GM10248 (cell line): ENCODE measurements around the gene KIAA1586.

Experiments
- CTCF ChIA-PET: fragments of 300-600 bp; sonication (Branson Sonifier 250); formaldehyde crosslinking; extraction: SDS; loops from one replicate; lab custom pipeline; 2021; ENCODE audit warnings: antibody characterized with exemption; lab: Yijun Ruan, JAX
- POLR2A ChIA-PET: fragments of 350-650 bp; sonication (Branson Sonifier 250); formaldehyde crosslinking; extraction: SDS; loops from one replicate; lab custom pipeline; 2020; ENCODE audit warnings: antibody characterized with exemption; lab: Yijun Ruan, JAX
- DNase-seq: peaks from one replicate; pipeline ENCODE4 v3.0.0; 2012; ENCODE audit errors: extremely low spot score
- TF ChIP-seq, protein P1 (sequence below): IDR thresholded peaks from 2 replicates; pipeline ENCODE4 v1.5.1; 2012; ENCODE audit warnings: mild to moderate bottlenecking, low read depth; ENCODE audit errors: extremely low read depth, missing control alignments, control extremely low read depth

Gene KIAA1586

DNA sequence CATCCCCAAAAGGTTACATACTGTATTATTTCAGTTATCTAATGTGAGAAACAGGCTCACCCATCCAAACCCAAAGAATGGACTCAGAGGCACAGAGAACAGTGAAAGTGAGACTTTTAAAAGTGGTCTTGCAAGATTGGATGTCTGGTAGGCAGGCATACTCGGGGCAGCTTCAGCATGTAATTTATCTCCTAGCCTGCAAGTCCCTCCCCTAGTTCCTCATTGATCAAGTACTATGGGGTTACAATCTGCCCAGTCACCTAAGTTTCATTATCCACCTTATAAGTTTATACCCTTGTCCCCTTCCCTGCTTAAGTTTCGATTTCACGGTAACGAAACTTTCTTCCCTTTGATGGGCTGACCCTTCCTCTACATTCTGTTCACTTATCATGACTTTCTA, 22.7 kb downstream of the KIAA1586 start:
- ChIA-PET POLR2A (interaction anchor here (0.6 kb wide), 1 partner anchor 681 kb away, joined by 5 read pairs; no protein-coding TSS in a partner anchor), CTCF (interaction anchor here (1.4 to 1.6 kb wide), 2 partner anchors 10 to 13 kb away, joined by 3 read pairs; no protein-coding TSS in a partner anchor)
- no peak for DNase-seq
- TF ChIP-seq, protein P1, sequence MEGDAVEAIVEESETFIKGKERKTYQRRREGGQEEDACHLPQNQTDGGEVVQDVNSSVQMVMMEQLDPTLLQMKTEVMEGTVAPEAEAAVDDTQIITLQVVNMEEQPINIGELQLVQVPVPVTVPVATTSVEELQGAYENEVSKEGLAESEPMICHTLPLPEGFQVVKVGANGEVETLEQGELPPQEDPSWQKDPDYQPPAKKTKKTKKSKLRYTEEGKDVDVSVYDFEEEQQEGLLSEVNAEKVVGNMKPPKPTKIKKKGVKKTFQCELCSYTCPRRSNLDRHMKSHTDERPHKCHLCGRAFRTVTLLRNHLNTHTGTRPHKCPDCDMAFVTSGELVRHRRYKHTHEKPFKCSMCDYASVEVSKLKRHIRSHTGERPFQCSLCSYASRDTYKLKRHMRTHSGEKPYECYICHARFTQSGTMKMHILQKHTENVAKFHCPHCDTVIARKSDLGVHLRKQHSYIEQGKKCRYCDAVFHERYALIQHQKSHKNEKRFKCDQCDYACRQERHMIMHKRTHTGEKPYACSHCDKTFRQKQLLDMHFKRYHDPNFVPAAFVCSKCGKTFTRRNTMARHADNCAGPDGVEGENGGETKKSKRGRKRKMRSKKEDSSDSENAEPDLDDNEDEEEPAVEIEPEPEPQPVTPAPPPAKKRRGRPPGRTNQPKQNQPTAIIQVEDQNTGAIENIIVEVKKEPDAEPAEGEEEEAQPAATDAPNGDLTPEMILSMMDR: no peak

DNA sequence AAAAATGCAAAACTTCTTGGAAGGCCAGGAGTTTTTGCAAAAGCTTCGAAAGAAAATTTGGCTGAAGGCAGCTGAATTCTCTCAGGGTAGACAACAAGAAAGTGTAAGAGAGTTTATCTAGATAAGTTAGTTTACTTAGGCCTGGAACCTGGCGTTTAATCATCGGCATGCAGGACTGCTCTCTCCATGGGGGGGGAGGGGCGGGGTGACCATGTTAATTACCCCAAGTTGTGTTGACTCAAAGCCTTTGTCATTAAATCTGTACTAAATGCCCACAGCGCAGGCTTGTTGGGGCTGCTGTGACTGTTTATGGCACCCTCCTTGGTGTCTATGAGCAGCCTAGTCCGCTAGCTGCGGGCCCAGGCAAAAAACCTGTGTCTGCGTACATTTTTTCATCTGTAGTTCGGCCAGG, 23.4 kb downstream of the KIAA1586 start:
- no peak for DNase-seq
- ChIA-PET CTCF (interaction anchor here (1.4 to 1.6 kb wide), 2 partner anchors 9 to 13 kb away, joined by 3 read pairs; no protein-coding TSS in a partner anchor), POLR2A (interaction anchor here (0.6 kb wide), 1 partner anchor 682 kb away, joined by 5 read pairs; no protein-coding TSS in a partner anchor)
- TF ChIP-seq, protein P1: no peak

DNA sequence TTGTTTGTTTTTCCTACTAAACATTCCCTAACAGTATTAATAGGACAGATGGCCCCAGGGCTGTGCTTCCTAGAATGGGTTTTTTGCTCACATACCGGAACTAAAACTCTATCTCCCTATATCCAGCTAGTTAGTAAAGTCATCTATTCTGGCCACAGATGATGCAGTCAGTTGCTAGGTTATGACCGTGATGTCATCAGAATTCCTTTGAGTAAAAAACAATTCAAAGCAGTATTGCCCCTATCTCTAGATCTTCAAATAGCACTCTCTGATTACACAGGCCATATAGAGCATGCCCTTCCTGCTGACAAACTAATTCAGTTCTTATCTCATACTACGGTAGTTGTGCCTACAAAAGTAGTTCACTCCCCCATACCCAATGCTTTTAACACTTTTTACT, 25.6 kb downstream of the KIAA1586 start:
- CTCF ChIA-PET: interaction anchor here (0.9 to 1.8 kb wide), 4 partner anchors 7 to 21 kb away, joined by 4 to 6 read pairs (median 4); no protein-coding TSS in a partner anchor
- TF ChIP-seq, protein P1: no peak
- POLR2A ChIA-PET: no interaction called here
- DNase-seq: no peak

DNA sequence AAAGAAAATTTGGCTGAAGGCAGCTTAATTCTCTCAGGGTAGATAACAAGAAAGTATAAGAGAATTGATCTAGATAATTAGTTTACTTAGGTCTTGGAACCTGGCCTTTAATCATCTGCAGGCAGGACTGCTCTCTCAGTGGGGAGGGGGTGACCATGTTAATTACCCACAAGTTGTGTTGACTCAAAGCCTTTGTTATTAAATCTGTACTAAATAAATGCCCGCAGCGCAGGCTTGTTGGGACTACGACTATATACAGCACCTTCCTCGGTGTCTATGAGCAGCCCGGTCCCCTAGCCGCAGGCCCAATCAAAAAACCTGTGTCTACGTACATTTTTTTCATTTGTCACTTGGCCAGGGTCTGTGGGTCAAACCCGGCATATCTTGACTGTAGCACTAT, 27.9 kb downstream of the KIAA1586 start:
- ChIA-PET POLR2A (no interaction called here), CTCF (no interaction called here)
- TF ChIP-seq, protein P1: no peak
- no peak for DNase-seq

DNA sequence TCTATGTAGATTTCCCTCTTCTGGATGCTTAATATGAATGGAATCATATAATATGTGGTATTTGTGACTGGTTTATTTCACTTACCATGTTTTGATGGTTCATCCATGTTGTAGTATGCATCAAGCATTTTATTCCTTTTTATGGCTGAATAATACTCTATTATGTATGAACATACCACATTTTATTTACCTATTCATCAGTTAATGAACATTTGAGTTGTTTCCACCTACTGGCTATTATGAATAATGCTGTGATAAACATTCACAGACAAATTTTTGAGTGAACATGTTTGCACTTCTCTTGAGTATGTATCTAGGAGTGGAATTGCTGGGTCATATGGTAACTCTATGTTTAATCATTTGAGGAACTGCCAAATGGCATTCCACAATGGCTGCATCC, 28.6 kb downstream of the KIAA1586 start:
- ChIA-PET CTCF (interaction anchor here (1.0 kb wide), 1 partner anchor 15 kb away, joined by 3 read pairs; no protein-coding TSS in a partner anchor), POLR2A (no interaction called here)
- DNase-seq: no peak
- TF ChIP-seq, protein P1: no peak

DNA sequence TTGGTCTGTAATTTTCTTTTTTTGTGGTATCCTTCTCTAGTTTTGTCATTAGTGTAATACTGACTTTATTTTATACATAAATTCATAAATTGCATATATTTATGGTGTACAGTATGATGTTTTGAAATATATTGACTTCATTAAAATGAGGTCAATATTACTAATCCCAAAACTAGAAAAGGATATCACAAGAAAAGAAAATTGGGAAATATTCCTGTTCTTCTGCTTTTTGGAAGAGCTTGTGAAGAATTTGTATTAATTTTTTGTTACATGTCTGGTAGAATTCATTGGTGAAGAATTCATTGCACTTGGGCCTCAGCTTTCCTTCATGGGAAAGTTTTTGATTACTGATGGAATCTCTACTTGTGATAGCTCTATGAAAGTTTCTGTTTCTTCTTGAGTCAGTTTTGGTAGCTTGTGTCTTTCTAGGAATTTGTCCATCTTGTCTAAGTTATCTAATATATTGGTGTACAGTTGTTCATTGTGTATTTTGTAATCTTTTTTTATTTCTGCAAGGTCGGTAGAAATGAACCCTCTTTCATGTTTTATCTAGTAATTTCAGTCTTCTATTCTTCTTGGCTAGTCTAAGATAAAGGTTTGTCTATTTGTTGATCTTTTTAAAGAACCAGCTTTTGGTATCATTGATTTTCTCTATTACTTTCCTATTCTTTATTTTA, 32.2 kb downstream of the KIAA1586 start:
- TF ChIP-seq, protein P1: no peak
- POLR2A ChIA-PET: no interaction called here
- no peak for DNase-seq
- CTCF ChIA-PET: interaction anchor here (0.9 to 1.2 kb wide), 4 partner anchors 7 to 13 kb away, joined by 3 to 5 read pairs (median 3); partner anchors contain the start of gene ZNF451
